Stimulated activated CD8-positive, alpha-beta memory T cell treated with anti-CD3 and anti-CD28 coated beads, Interleukin-15, amount 100 ng/mL, for 1 hour (primary cell): ENCODE data around the gene TAF6.
A peak's percentile ranks its signal among the peaks of the same experiment; 100 is the strongest.

Source experiments
- DNase-seq: peaks from one replicate; pipeline ENCODE4 v3.0.0-alpha.2; 2020; ENCODE audit warnings: low read depth

Gene TAF6

DNA sequence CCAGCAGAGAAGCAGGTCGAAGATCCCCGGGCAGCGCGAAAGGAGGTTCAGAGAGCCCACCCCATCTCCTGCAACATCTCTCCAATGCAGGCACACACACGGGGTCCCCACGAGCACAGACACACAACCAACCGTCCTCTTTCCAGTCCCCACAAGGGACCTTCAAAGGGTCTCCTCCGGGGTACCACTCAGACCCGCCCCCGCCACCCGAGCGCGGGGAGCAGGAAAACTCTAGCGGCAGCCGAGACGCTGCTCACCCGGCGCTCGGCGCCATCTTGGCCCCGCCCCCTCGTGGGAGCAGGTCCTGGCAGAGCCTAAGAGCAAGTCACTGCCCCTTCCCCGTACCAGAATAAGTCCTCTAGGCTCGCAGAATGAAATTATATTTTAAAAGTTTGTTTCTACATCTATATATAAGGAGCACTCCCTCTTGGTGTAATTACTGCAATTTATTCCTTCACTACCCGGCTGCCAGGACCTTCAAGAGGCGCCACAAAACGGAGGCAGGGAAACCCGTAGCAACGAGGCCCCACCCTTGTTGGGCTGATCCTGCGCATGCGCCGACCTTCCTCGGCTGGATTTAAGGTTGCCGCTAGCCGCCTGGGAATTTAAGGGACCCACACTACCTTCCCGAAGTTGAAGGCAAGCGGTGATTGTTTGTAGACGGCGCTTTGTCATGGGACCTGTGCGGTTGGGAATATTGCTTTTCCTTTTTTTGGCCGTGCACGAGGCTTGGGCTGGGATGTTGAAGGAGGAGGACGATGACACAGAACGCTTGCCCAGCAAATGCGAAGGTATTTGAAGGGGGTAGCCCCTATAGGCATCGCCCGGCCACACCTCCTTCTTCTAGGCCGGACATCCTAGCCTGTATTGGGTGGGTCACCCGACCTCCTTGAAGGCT is at the start of gene TAF6, which contains the start of gene CNPY4:
TAF6 (minus strand) TSS at position 287 of the 898 bp plus-strand sequence. CDS start 5,149 bp downstream, outside the sequence.
CNPY4 (plus strand) TSS at position 563 of the 898 bp plus-strand sequence; CDS start at position 674, 111 bp downstream.
- DNase-seq, result peak; percentile 91

DNA sequence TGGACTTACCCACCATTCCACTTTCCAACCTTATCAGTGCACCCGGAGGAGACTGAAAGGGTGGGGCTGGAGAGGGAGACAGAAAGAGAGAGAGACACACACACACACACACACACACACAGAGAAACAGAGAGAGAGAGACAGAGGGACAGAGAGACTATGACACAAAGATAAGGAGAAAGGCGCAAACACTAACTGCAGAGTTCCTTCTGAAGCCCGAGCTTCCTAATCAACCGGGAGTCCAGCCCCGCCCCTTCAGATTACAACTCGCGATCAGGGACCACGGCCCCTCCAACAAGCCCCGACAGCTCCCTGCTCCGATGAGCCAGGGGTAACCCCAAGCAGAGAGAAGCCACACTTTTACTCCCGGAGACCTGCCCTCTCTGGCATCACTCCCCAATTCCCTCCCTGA is 48.8 kb upstream of the TAF6 start:
- no peak for DNase-seq

DNA sequence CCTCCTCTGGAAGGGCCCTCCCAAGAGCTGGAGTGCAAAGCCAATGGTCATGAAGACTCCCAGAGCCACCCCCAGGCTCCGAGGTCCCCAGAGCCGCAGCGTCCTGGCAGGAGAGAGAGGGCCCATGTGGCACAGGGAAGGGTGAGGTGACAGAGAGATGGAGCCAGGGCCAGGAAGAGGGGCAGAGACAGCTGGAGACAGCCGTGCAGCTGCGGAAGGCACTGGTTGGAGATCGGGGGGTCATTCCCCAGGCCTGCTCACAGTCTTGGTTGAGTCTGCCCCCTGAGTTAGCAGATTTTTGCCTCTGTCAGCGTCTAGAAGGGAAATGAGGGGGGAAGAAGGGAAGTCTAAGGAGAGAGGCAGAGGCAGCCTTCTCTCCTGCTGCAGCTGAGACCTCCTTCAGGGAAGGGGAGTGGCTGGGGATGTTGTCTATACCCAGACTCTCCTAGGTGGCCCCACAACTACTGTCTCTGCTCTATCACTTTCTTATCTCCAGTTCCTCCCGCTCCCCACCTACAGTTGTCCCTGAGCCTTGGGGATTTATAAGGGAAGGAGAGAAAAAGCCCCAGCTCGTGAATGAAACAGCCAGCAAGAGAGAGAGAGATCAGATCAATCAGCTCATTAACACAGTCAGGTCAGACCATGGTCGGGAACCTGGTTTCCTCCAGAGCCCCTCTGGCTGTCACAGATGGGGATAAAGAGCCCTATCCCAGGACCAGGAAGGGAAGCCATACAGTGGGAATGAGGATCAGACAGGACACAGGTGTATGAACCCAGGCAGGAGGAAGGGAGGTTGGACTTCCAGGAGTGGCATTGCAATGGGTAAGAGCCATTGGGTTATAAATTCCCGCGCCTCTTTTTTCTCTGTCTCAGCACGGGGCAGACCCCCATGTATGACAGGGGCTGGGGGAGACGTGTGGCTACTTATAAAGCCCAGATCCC is 48.1 kb upstream of the TAF6 start:
- DNase-seq, result no peak

DNA sequence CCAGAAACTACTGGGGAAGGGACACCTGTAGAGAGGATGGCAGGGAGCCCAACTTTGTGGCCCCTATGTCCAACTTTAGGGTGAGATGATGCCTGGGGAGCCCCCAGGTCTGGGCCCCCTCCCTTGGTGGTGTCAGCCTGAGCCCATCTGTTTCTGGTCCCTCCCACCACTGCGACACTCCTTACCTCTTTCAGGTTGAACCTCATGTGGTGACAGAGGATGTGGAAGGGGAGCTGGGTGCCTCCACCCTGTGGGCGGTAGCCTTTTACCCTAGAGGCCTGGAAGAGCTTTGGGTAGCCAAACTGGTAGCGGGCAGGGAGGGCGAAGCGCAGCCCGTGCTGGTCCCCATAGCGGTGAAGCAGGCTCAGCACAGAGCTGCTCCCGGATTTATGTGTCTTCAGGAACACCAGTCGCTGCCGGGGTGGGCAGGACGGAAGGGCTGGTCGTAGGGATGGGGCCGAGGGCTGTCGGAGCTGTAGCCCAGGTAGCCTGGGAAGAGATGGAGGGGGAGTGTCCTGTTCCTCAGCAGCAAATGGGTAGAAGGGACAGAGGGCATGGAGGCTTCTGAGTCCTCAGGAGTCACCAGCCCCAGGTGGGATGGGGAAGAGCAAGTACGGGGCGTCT is 47.3 kb upstream of the TAF6 start:
- DNase-seq, result no peak

DNA sequence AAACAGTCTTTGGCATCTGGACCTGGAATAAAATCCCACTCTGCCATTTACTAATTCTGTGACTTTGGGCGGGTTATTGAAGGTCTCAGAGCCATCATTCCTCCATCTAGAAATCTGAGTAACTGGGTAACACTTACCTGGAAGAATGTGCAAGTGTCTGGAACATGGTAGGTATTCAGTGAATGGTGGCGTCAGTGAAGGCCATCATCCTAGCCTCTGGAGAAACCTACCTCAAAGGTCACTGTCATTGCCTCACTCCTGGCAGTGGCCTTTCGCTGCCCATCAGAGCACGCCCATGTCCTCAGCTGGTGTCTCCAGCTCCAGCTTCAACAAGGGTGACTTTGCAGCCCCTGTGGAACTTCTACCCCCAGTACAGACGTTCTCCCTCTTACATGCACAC is 44.7 kb upstream of the TAF6 start:
- no peak for DNase-seq

DNA sequence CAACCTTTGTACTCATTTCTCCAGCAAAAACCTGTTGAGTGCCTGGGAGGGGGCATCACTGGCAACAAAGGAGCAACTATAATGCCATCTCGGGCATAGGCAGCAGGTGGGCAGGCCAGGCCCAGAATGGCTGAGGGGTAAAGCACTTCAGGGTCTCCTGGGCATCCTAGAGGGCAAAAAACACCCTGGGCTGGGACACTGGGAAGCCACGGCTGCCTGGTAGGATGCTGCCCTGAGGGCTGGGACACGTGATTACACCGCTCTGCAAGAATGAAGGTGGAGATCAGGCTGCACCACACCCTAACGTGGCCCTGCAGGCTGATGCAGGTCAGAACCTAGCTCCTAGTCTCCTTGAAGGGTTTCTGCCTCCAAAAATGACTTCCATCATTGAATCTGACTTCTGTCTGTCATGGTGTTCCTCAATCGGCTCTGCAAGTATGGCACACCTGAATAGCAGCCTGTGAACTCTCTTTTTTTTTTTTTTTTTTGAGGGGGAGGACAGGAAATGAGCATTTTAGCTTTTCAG is 43.9 kb upstream of the TAF6 start:
- no peak for DNase-seq

DNA sequence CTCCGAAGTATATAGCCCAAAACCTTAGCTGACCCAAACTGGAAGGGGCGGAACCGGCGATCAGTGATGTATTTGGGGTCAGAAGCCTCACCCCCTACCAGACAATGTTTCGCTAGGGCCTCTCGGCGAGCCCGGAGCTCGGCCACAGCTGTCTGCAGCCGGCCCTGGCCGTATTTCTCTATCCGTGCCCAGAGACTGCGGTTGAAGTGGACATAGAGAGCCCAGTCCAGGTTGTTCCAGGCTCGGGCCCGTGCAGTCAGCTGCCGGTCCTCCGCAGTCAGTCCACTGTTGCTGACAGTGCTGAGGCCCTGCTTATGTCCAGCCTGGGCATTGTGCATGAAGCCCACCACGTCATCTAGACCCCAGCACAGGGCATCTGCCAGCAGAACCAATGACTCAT is 40.9 kb upstream of the TAF6 start:
- DNase-seq, result no peak

DNA sequence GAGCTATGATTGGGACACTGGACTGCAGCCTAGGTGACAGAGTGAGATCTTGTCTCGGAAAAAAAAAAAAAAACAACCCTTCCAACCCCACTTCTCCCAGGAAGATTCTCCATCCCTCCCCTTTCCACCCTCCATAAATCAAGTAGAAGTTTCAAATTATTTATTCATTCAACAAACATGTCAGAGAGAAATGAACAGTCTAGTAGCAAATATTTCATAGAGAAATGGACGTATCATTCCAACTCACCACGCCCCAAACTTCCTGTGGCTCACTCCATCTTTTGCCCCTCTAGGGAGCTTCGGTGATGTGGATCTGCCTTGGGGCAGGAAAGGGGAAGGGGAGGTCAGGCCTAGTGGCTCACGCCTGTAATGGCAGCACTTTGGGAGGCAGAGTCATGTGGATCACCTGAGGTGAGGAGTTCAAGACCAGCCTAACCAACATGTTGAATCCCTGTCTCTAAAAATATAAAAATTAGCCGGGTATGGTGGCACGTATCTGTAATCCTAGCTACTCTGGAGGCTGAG is 40.0 kb upstream of the TAF6 start:
- DNase-seq, result no peak

DNA sequence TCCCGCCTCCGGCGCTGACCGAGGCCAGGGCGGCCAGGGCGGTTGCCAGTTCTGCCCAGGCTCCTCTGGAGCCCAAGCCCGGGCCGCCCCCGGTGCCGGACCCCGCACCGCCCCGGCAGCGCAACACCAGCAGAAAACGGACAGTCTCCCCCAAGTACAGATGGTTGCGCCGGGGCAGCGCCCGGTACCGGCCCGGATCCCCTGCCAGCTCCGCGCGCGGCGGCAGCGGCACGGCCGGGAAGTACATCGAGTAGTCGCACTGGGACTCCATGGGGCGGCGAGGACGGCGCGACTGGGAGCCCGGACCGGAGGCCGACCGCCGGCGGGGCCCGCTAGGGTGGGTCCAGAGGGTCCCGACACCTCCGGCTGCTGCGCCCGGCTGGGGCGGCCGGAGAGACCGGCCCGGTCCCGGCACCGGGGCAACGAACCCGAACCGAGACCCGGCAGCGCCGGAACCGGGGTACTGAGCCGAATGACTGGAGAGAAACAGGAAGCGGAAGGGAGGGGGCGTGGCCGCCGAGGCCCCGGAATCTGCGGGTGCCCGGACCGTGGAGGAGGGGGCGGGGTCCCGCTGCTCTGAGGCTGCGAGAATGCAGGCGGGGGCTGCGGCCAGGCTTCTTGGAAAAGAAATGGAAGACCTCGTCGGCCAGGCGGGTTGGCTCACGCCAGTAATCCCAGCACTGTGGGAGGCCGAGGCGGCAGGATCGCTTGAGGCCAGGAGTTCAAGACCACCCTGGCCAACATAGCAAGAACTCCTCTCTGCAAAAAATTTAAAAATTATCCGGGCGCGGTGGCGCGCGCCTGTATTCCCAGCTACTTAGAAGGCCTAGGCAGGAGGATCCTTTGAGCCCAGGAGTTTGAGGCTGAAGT is 39.3 kb upstream of the TAF6 start, which contains the start of gene TRAPPC14:
TRAPPC14 (minus strand) TSS at position 495 of the 870 bp plus-strand sequence; CDS start at position 271, 224 bp downstream.
- peak; percentile 86 for DNase-seq

DNA sequence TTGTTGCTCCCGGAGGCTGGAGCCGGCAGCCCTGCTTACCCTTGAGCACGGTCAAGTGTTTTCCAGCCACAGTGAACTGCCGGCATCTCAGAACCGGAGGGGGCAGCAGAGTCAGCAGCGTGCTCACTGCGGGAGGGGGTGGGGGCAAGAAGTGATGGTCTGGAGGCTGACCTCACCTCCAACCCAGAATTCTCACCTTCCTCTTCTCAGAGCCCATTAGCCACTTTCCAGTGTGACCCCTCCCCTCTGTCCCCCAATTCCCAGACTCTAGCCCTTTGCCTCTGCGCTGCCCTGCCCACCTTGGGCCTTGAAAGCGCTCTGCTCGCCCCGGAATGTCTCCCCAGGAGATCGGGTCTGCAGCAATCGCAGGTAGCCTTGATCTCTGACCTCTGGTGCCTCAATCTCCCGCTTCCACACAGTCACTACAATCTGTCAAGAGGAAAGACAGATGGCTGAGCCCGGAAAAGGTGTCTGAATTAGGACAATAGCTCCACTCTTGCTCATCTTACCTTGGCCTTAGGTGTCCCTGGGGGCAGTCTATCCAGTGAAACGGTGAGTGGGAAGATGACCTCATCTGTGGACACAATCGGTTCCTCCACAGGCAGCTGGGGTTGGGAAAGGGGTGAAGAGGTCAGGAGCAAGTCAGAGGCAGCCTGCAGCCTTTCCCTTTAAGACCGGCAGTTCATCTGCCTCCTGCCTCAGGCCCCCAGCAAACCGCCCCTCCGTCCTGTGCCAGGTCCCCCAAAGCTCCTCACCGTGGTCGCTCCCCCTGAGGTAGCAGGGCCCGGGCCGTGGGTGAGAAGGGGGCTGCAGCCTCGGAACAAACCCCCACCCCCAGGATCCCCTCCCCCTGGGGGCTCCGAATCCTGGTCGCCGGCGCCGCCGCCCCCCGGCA is 38.4 kb upstream of the TAF6 start:
- no peak for DNase-seq

DNA sequence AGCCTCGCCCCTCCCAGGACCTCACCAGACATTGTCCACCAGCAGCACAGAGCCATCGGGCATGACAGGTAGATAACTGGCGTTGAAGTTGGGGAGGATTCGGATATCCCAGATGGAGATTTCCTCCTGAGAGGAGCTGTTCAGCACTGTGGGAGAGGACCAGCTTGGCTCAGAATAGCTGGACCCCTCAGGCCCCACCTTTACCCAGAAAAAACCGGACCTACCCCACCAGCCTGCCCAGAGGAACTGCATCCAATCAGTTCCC is 37.8 kb upstream of the TAF6 start:
- no peak for DNase-seq

DNA sequence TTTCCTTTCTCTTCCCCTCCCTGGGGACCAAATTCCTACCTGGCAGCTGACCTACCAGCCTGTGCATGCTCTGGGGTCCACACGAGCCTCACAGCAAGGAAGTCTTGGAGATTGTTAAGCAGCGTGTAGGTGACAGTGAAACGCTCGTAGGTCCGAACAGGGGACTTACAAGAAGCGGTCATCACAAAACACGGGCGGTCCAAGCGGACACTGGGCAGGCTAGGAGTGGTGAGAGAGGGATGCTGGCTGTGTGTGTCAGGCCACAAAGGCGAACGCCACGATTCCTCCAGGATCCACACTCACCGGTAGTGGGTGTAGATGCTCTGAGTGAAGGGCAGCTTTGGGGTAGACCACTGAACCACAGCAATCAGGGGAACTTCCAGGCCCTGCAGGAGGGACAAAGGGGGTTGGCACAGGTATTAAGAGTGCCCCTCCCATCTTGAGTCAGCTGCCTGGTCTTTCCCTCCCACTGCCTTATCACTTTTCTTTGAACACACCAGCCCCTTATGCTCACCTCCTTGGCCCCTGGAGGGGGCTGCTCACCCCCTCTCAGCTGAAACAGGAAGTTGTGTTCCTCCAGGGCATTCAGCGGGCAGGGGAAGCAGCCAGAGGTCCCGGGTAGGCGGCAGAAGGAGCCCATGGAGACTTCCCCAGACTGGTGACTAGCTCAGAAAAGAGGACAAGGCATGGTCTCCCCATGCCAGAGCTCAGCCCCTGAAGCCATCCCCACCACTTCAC is 37.3 kb upstream of the TAF6 start:
- DNase-seq, result no peak

DNA sequence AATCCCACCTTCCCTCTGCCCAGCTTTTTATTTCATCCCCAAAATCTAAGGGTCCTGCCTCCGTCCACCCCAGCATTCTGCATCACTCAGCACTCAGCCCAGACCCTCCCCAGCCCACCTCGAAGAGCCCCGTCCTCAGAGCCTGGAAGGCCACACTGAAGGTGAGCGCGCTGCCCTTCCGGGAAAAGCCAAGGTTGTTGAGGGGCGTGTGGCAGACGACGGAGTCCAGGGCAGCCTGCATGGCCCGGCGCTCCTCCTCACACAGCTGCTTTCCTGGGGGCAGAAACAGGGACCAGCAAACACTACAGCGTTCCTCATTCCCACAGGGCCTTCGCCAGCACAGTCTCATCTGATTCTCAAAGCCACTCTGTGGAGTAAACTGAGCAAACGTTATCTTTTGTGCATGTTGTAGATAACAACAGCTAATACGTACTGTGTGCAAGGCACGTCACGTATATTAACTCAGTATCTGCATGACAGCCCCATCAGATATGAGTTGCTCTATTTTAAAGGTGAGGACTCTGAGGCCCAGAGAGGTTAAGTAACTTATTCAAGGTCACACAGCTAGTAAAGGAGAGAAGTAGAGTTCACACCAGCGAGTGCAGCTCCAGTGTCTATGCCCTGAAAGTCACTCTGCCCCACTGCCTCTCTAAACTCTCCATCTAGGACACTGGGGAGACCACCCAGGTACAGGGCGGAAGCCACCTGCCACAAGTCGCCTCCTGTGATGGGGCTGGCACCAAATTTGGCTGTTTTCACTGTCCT is 36.6 kb upstream of the TAF6 start:
- DNase-seq, result no peak

DNA sequence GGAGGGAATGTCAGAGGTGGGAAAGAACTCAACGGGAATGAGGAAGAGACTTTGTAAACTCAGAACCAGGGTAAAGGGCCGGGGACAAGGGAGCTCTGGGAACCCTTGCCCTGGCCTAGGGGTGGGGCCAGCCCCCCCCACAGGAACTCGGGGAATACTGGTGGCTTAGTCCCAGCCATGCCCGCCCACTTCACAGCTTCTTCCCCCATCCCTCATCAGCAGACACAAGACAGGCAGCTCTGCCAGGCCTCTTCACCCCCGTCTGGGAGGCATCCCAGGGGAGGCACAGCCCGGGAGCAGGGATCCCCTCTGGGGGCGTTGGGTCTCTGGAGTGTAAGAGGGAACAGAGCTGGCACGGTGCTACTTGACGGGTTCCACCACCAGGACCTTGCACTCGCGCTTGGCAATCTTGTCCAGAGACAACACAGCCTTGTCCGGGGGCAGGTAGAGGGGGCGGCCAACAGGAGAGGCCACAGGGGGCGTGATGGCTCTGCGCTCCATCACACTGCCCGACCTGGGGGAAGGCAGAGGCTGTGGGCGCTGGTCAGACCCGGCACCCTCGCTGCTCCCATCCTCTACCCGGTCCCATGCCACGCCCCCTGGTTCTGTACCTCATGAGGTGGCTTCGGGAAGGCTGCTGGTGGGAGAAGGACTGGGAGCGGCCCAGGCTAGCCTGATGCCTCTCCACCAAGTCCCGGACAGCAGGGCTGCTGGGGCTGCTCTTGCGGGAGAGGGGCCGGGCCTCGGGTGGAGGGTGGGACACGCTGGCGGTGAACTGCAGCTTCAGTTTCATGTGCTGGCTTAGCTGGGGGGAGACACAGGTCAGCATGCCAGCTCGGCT is 35.7 kb upstream of the TAF6 start:
- DNase-seq, result no peak

DNA sequence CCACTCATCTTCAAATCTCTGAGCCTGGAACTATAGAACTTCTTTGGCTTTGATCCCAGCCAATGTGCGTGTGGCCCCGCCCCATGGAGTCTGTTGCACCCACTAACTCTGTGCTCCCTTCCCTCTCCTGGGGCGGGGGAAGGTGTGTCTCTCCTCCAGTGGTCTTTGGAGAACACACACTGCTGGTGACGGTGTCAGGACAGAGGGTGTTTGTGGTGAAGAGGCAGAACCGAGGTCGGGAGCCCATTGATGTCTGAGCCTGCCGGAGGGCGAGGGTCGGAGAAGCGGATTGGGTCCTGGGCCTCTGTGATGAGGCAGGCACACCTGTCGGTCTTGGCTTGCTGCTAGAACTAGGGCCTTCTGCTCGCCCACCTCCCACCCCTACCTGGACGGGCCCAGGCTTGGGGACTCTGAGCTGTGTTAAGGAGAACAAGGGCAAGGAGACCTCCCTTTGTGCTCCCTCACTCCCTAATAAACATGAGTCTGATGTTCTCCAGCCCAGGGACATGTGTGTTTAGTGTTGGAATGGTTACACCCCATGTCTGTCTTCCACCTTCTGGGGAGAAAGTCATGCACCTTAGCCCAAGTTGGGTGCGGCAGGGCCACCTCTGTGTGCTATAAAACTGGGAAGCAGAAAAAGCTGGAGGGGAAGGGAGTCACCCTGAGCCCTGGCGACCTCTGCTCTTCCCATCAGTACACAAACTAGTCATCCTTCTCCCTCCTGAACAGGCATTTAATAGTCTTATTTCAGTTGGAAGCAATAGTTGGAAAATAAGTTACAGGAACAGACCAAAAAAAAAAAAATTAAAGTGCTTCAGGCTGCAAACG is 34.8 kb upstream of the TAF6 start:
- no peak for DNase-seq

DNA sequence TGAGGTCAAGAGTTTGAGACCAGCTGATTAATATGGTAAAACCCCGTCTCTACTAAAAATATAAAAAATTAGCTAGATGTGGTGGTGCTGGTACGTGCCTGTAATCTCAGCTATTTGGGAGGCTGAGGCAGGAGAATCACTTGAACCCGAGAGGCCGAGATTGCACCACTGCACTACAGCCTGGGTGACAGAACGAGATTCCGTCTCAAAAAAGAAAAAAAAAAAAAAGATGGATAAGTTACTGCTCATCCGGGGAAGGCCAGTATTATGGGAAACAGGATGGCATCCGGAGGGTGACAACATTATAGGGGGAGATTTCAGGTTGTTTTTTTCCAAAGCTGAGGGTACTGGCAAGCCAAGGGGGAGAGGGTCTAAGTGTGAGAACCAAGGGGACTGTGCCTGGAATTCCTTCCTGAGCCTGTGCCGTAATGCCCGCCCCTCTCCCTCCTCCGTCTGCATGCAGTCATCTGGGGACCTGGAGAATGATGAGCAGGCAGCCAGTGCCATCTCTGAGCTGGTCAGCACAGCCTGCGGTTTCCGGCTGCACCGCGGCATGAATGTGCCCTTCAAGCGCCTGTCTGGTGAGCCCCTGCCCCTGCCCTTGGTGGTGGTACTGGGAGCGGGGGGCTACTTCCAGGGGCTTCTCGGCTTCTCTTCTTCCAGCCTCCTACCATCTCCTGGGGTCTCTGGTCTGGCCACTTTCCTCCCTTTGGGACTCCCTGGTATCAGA is 33.9 kb upstream of the TAF6 start:
- DNase-seq, result no peak
